Ramos (cell line): ENCODE results near the gene ILF2.
"Not testable (repeated sequence)": the region's sequence is repeated elsewhere in the genome, so short reads cannot be mapped to it uniquely, and the experiment has no call there.

ENCODE experiments used
- in situ Hi-C: fragments of 300-500 bp; cut with MboI; formaldehyde crosslinking; loops from one replicate; pipeline ENCODE4 v1.14.3; 2022; ENCODE audit warnings: low sequenced_read_pairs; ENCODE audit not compliant: unreplicated experiment

The ILF2 gene

DNA sequence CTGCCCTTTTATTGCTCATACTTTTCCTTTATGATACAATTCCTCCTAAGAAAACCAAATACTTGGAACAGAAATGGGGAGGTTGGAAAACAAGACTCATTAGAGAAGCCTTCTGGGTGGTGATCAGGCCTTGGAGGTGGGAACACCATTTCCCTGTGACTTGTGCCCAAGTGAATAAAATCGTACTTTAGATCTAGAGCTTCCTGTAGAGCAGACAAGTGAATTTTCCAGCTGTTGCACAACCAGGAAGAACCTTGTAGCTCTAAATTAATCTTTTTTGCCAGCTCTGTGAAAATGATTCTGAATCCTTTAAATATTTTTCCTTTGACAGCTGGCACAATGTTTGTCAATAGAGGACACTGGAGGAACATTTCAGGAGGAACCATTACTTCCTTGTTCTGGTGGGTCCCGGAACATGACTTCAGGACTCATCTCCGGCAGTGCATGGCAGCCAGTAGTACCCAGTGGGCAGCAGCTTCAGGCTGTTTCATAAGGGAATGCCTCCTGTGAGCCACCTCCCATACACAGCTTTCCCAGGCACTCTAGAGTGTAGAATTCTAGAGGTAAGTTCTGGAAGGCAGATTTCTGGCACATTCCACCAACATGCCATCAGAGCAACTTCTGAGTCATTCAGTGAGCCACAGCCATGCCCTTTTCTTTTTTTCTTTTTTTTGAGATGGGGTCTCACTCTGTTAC lies 17.8 kb downstream of the ILF2 start:
- in situ Hi-C loops = no loop called here

DNA sequence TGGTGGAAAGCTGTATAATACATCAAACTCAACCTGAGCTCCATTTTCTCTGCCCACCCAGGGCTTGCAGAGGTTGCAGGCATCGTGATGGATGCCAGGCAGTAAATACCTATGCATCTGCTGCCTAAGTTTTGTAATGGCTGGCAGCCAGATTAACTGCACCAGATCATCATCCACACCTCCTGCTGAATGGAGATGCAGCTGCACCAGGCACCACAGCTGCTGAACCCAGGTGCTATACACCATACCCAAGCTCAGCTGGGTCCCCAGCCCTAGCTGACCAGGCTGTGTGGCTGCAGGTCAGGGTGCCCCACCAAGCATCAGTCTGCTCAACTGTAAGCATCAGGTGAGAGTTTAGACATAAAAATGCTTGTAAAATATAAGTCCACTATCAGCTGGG lies 19.0 kb downstream of the ILF2 start:
- in situ Hi-C loops = no loop called here

DNA sequence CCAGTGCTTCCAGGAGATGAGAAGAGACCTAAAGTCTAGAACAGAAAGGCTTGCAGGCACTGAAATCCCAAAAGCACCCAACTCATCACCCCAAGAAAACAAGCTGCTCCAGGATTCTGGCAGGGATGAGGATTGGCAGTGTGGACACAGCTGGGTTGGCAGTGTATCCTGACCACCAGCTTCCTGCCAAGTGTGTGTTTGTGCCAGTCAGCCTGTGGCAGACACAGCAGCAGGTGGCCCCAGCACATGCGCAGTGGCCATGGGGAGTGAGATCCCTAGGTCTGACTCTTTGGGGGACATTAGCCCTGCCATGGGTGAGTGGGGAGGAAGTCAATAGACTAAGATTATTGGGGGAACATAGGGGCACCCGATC lies 20.9 kb downstream of the ILF2 start:
- in situ Hi-C loops = no loop called here

DNA sequence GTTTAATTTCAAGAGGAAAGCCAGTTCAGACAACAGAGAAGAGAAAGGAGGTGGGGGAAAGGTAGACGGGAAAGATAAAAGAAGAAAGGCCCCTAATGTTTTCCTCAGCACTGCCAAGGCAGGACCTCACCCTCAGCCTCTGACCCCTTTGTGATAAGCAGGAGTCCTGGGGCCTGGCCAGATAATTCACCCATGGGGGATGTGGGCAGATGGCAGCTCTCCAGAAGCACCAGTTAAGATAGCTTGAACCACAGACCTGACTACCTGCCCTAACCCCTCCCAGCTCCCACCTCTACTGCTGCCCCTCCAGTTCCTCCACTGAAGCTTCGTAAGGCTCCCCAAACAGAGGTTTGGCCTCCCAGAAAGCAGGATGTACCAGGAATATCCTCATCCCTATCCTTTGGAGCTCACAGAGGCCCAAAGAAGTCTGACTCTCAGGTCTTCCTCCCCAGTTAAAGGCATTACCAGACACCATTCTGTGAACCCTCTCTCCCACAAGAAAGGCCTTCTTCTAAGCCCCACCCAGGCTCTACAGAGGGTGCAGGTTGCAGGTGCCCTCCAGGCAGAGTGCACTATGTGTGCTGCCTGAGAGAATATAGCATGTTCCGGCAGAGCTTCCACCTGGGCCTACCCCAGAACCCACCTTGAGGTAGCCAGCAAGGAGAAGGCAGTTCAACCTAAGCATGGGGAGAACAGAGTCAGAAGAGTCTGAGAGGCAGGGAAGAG lies 21.5 kb downstream of the ILF2 start:
- in situ Hi-C loops = no loop called here

DNA sequence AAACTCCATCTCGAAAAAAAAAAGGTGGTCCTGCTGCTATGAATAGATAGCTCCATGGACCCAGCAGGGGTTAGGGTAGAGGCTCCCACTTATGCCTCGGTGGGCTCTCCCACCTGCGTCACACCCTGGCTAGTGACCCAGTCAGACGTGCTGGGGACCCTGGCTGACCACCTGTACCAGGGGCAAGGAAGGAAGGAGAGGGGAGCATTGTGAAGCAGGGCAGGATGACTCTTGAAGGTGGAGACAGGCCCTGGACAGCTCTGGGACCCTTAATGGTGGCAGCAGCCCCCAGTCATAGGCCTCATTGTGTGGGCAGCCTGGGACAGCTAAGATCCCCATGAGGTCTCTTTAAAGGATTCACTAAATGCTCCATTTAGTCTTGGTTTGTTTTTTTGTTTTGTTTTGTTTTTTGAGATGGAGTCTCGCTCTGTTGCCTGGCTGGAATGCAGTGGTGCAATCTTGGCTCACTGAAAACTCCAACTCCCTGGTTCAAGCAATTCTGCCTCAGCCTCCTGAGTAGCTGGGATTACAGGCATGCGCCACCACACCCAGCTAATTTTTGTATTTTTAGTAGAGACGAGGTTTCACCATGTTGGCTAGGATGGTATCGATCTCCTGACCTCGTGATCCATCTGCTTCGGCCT lies 22.7 kb downstream of the ILF2 start:
- in situ Hi-C loops = no loop called here

DNA sequence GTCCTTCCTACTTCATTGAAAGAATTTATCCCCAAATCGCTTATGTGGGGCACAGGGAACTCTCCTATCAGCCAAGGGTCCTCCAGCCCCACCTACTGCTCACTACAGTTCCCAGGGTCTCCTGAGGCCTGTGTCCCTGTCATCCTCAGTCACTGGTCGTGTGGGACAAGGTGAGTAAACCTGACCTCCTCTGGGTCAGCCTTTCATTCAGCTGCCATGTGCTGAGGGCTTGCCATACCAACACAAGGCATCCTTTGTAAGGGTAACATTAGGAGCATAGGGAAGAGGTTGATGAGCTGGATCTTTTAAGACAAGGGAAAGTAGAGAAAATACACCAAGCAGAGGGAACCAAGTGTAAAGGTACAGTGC lies 23.5 kb downstream of the ILF2 start:
- in situ Hi-C loops = no loop called here

DNA sequence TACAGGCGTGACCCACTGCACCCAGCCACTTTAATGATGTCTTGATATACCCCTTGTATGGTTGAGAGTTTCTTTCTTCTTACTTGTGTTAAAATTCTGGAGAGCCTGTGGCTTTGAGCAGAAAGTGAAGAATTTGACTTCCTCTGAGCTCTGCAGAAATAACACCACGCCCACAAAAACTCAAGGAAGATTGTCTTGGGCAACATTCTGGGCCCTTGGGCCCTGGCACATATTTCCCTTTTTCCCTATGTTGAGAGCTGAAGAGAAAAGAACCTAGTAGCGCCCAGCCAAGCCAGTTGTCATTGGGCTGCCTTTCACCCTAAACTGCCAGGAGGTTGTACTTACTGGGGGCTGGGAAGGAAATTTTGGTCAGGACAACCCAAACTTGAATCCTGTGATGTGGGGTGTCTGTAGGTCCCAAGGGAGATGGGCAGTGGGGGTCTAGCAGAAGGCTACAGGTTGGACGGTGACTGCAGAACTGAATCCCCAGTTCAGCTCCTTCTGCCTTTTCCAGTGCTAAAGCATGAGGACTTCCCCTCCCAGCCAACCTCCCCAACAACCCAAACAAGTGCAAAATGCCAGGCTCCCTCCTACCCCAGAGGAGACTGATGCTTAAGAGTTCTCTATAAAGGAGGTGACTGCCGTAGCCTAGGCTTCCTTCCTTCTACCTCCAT lies 24.0 kb downstream of the ILF2 start:
- in situ Hi-C loops = no loop called here

DNA sequence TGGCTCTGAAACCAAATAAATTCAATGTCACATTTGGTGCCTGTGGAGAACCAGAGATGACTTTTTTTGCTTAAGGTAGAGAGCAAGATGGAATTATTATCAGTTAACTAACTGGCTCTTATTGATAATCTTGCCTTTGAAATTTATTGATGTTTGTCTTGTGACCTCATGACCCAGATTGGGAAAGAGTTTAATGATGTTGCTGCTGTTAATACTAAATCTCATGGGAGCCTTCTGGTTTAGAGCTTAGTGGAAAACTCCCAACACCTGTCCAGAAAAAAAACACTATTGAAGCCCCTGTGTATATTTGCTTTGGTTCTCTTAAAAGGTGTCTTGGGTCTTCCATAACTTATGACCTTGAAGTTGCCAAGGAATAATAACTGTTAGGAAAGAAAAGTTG lies 27.0 kb downstream of the ILF2 start:
- in situ Hi-C loops = no loop called here

DNA sequence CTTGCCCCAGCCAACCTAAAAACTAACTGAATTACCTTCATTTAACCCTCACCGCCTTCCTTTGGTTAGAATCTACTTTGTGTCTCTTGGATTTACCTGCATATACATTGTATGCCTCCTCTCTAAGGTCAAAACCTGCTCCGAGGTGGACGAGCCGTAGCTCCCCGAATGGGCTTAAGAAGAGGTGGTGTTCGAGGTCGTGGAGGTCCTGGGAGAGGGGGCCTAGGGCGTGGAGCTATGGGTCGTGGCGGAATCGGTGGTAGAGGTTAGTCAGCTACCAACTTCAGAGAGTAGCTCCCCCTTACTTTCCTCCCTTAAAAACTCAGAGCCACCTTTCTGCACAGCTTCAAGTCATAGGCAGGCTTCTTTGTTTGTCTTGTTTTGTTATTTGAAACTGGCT lies 27.7 kb downstream of the ILF2 start:
- in situ Hi-C loops = no loop called here

DNA sequence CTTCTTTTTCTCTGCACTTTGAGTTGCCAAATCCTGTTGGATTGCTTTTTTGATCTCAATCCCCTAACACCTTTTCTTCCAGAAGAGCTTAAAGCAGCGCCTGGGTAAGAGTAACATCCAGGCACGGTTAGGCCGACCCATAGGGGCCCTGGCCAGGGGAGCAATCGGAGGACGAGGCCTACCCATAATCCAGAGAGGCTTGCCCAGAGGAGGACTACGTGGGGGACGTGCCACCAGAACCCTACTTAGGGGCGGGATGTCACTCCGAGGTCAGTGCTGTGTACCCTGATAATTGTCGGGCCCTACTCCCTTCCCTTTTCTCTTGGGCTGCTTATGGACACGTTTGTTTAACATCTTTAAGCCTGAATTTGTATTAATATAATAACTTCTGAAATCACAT lies 28.6 kb downstream of the ILF2 start:
- in situ Hi-C loops = no loop called here

DNA sequence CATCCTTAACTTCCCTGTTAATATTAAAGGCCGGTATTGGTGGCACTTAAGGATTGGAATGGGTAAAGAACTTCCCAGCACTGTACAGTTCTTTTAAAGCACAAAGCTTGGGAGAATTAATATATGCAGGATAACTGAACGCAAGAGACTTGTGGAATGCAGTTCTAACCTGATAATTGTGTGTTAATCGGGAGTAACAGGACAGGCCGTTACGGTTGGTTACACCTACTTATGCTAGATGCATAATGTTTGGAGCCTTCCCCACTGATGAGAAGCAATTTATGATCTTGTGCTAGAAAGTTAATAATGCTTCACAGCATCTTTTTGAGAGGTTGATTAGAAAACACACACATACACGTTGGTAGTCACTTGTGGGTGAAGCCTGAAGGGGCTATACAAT lies 29.9 kb downstream of the ILF2 start:
- in situ Hi-C loops = no loop called here

DNA sequence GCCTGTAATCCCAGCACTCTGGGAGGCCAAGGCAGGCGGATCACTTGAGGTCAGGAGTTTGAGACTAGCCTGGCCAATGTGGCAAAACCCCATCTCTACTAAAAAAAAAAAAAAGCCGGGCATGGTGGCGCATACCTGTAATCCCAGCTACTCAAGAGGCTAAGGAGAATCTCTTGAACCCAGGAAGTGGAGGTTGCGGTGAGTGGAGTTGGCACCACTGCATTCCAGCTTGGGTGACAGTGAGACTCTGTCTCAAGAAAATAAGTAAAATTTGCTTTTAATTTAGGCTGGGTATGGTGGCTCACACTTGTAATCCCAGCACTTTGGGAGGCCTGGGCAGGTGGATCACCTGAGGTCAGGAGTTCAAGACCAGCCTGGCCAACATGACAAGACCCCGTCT lies 30.6 kb downstream of the ILF2 start:
- in situ Hi-C loops = not testable (repeated sequence)

DNA sequence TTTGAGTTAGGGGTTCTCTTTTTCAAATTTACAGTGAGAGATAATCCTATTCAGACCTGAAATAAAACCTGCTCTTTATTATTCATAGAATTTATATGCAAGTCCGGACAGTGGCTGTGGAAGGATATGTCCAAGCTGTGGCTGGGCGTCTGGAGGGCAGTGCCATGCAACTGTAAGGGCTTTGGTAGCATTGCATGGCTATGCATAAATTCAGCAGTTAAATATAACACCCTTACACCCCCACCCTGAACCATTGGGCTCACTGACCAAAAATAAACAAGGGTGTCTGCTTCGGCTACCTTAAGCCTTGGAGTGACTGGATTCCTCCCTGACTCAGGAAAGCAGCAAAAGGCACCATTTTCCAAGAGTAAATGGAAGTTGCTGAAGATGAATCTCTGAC lies 31.5 kb downstream of the ILF2 start:
- in situ Hi-C loops = no loop called here

DNA sequence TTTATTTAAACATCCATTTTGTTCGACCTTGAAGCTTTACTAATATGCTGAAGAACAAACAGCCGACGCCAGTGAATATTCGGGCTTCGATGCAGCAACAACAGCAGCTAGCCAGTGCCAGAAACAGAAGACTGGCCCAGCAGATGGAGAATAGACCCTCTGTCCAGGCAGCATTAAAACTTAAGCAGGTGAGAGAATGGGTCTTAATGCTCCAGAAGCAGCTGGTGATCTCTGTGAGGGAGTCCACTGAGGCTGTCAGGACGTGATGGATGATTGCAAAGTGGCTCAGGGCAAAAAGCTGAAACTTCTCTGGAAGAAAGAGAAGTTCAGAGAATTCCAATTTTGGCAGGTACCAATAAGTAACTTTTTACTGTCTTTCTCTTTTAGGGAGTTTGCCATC lies 32.5 kb downstream of the ILF2 start:
- in situ Hi-C loops = no loop called here

DNA sequence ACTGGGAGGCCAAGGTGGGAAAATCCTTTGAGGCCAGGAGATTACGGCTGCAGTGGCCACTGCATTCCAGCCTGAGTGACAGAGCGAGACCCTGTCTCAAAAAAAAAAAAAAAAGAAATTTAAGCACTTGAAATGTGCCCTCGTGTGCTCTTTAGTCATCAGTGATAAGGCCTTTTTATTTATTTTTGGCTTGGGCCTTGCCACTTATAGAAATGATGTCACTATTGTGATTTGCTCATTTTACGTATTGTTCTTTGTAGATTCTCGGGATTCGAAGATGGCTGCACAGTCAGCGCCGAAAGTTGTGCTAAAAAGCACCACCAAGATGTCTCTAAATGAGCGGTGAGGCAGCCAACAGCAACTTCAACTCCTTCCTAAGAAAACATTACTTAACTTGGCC lies 34.5 kb downstream of the ILF2 start:
- in situ Hi-C loops = no loop called here

DNA sequence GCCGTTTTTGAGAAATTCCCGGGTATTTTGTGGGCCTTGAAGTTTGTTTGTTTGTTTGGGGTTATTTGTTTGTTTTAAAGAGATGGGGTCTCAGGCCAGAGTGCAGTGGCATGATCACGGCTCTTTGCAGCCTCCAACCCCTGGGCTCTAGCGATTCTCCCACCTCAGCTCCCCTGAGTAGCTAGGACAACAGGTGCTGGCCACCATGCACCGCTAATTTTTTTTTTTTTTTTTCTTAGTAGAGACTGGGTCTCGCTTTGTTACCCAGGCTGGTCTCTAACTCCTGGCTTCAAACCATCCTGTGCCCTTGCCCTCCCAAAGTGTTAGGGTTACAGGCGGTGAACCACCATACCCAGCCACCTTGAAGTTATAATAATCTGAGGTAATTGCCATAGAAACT lies 34.9 kb downstream of the ILF2 start:
- in situ Hi-C loops = no loop called here

DNA sequence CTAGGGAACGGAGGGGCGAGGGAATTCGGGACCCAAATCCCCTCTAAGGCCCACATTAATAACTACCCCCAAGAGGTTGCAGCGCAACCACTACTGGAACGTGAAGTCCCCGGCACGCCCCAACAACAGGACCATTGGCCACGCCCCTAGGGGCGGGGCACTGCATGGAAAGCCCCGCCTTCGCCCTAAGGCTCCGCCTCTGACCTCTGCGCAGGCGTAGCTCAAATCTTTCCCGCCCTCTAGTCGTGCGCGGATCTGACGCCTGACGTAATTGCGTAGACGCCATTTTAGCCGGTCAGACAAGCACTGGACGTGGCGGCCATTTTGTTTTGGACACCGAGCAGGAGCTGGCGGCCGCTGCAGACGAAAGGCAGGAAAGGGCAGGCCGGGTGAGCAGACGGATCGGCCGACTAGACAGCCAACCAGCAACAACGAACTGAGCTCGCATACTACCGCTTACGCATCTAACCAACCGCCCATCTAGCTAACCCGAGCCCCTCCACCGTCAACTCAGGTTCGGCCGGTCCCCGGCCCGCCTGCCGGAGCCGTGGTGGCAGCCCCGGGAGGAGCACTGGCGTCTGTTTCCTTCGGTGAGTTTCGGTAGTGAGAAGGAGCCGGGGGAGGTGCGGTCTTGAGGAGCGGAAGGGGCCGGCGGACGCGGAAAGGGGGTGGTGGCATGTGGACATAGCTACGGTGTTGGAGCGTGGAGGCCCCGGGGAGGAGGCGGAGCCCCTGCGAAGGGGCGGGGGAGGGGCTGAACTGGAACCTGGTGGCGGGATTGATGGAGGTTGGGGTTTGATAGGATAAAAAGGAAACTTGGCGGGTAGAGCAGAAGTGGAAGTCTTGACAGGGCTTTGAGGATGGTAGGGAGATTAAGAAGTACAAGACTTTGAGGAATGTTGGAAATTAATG lies 36.8 kb downstream of the ILF2 start, which contains the start of gene CHTOP:
Gene CHTOP (plus strand): TSS at position 313 of the 912 bp plus-strand sequence. CDS start 2,523 bp downstream, outside the sequence.
- in situ Hi-C loops = no loop called here

DNA sequence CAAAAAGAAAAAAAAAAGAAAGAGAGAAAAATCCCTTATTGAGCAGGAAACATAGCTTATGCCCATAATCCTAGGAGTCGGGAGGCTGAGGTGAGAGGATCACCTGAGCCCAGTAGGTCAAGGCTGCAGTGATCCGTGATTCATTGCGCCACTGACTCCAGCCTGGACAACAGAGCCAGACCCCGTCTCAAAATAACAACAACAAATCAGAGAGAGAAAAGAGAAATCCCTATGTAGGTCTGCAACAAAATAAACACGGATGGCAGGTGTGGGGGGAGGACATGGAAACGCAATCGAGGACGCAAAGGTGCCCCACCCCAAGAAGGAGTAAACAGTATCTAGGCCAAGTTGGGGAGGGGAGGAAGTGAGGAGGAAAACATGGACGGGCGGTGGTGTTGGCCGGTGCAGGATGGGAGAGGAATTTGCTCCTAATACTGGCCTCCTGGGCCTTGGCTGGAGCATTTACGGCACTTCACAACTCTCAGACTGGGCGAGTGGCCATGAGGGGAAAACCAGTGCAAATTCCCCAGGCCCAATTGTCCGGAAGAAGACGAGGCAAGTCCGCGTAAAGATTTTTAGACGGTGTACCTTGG lies 37.5 kb downstream of the ILF2 start:
- in situ Hi-C loops = no loop called here
